Muscle layer of duodenum (tissue), 2 donors: Measurements from ENCODE around the gene FAM110C.

Source experiments
- H3K27ac ChIP-seq: one replicate; pipeline ENCODE4 v1.7.0; 2013; ENCODE audit warnings: mild to moderate bottlenecking, low read length
- H3K27me3 ChIP-seq: one replicate; pipeline ENCODE4 v1.7.0; 2013; ENCODE audit warnings: low read depth, mild to moderate bottlenecking, control low read depth, low read length
- H3K36me3 ChIP-seq, 2 donors: one replicate each; pipeline ENCODE4 v1.7.0; 2013; ENCODE audit warnings: low read length in 2 of 2, control low read depth in 1 of 2, mild to moderate bottlenecking in 1 of 2; ENCODE audit not compliant: insufficient read depth in 2 of 2, control insufficient read depth in 1 of 2
- H3K4me1 ChIP-seq, 2 donors: one replicate each; pipeline ENCODE4 v1.7.0; 2013; ENCODE audit warnings: low read length in 2 of 2, mild to moderate bottlenecking in 2 of 2, control low read depth in 1 of 2, moderate library complexity in 1 of 2; ENCODE audit not compliant: insufficient read depth in 2 of 2, control insufficient read depth in 1 of 2
- H3K4me3 ChIP-seq, 2 donors: one replicate each; pipeline ENCODE4 v1.7.0; 2013; ENCODE audit warnings: low read length in 2 of 2, low read depth in 1 of 2, mild to moderate bottlenecking in 1 of 2
- H3K9me3 ChIP-seq, 2 donors: one replicate each; pipeline ENCODE4 v1.7.0; 2013; ENCODE audit warnings: low read length in 2 of 2, control low read depth in 1 of 2, mild to moderate bottlenecking in 1 of 2; ENCODE audit not compliant: control insufficient read depth in 1 of 2
- donor health status: healthy.

FAM110C gene

DNA sequence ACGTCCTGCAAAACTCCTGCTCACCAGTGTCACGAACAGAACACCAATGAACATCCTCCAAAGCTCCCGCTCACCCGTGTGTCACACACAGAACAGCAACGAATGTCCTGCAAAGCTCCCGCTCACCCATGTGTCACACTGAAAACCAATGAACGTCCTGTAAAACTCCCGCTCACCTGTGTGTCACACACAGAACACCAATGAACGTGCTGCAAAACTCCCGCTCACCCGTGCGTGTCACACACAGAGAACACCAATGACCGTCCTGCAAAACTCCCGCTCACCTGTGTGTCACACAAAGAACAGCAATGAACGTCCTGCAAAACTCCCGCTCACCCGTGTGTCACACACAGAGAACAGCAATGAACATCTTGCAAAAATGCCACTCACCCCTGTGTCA is 20.5 kb upstream of the FAM110C start:
- no peaks in the 10 kb centered on the region for H3K36me3 ChIP-seq
- H3K27ac ChIP-seq = no peak overlapping the region
- H3K9me3 ChIP-seq = no peaks in the 10 kb centered on the region
- H3K4me1 ChIP-seq = no peaks in the 10 kb centered on the region
- H3K27me3 ChIP-seq = no peaks in the 10 kb centered on the region
- no peak overlapping the region for H3K4me3 ChIP-seq

GRCh38 chr2:65121-65520 is 18.8 kb upstream of the FAM110C start:
- no peaks in the 10 kb centered on the region for H3K4me1 ChIP-seq
- H3K4me3 ChIP-seq = no peak overlapping the region
- no peaks in the 10 kb centered on the region for H3K27me3 ChIP-seq
- H3K36me3 ChIP-seq = no peaks in the 10 kb centered on the region
- no peak overlapping the region for H3K27ac ChIP-seq
- peaks cover 0 to under 1% of the 10 kb centered on the region in 2 donors for H3K9me3 ChIP-seq

DNA sequence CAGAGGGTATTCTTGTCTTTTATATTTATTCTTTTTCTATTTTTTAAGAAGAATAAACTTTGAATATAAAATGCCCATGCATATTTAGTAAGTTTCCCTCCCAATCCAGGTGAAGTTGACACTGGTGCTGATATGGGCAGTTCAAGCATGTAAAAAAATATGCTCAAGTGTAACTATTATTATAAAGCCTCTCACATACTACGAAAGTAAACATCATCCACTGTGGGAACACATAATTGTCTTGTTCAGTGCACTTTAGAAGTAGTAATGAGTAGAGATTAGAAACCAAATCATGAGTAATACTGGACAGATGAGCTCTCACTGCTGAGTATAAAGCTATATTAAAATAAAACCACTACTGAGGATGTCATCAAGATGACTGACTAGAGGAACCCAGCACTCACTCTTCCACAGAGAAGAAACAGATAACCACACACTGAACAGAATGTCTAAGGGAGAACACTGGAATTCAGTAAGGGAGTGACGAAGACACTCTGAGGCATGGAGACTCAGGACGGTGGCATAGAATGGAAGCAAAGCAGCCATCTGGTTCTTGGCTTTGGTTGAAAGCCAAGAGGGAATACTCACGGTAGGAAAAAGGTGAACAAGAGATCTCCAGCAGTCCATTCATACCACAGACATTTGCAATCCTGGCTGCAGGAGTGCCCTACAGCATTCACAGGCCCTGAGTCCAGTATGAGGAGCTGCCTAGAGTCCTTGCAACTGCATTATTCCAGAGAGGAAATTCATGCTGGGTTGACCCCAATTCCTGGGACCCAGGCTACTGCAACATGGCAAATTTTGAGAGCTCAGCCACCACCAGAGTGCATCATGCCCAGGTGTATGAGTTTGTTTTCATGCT is 9.5 kb upstream of the FAM110C start:
- Histone ChIP-seq H3K4me3 (no peak overlapping the region), H3K36me3 (no peaks in the 10 kb centered on the region), H3K27ac (no peak overlapping the region), H3K27me3 (no peaks in the 10 kb centered on the region), H3K9me3 (peaks cover 0 to 31% of the 10 kb centered on the region in 2 donors), H3K4me1 (no peaks in the 10 kb centered on the region)

DNA sequence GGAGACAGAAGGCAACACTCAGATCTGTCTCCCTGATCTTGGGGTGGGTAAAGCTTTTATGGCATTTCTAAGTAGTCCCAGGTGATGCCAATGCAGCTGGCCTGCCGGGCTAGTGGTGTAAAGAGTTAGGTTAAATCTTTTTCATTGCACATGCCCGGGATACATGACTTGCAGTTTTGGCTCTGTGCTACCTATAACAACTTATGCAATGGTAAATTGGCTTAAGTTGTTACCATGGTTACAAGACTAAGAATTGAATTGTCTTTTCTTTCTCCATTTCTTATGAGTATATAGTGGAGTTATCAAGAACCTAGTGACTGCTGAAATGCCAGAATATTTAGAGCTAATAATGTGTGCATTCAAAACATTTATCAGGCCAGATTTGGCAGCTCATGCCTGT is 5.3 kb upstream of the FAM110C start:
- H3K27me3 ChIP-seq = peaks cover 8% of the 10 kb centered on the region

DNA sequence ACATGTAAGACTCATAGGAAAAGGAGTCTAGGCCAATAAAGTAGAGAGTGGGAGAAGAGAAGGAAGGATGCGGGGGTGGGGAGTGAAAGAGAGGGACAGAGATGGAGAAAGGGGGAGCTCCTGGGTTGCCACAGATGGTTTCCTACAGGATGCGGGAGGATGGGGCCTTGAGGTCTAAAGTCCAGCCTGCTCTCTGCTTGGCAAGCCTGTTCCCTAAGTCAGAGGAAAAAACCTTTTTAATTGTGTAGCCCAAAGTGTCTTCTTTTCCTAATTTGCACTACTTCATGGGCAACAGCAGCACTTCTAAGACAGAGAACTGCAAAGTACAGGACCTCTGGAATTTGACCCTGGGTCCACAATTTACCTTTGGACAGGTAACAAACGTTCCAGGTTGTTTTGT is 1.4 kb upstream of the FAM110C start:
- H3K27ac ChIP-seq = no peak overlapping the region
- H3K36me3 ChIP-seq = no peaks in the 10 kb centered on the region
- H3K4me1 ChIP-seq = peaks cover 0 to 25% of the 10 kb centered on the region in 2 donors
- peak overlapping the region in 1 of 2 donors; percentile 67 for H3K4me3 ChIP-seq
- no peaks in the 10 kb centered on the region for H3K9me3 ChIP-seq
- peaks cover 8% of the 10 kb centered on the region for H3K27me3 ChIP-seq

More for the DNA sequence above, 5.3 kb upstream of the FAM110C start:
- H3K4me3 ChIP-seq = no peak overlapping the region
- no peak overlapping the region for H3K27ac ChIP-seq
- H3K9me3 ChIP-seq = no peaks in the 10 kb centered on the region
- peaks cover 0 to 11% of the 10 kb centered on the region in 2 donors for H3K4me1 ChIP-seq
- H3K36me3 ChIP-seq = no peaks in the 10 kb centered on the region

DNA sequence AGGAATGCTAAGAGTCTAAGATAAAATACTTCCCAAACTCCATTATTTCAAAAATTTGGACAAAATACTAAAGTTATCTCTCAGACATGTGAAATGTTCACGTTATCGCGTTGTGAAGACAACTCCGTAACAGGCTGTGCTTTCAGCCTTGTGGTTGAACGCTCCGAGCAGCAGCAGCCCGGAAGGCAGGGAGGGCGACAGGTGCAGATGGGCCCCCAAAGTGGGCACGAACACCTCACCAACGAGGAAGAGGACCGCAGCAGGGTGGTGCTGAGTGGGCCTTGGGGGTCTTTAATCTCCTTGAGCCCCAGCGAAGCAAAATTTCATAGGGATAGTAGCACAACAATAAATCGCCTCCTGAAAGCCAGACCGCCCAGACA is 1.0 kb upstream of the FAM110C start:
- Histone ChIP-seq H3K36me3 (no peaks in the 10 kb centered on the region), H3K4me3 (peak overlapping the region; percentile 53 to 67), H3K4me1 (peaks cover 0 to 25% of the 10 kb centered on the region in 2 donors), H3K9me3 (no peaks in the 10 kb centered on the region), H3K27ac (no peak overlapping the region), H3K27me3 (peaks cover 8% of the 10 kb centered on the region)

DNA sequence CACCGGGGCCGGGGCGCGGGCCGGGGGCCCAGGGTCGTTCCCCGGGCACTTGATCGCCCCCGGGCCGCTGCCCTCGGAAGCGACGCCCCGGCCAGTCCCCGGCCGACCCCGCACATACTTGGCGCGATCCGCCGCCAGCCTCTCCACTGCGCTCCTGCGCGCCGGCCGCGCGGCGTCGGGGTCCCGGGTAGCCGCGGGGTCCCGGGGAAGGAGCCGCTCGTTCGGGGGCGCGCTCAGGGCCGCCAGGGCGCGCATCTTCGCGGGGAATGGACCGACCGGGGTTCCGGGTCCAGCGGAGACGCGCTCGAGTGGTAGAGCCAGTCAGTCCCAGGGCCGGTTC is 204 bp downstream of the FAM110C start:
- Histone ChIP-seq H3K27me3 (peaks cover 8% of the 10 kb centered on the region), H3K4me3 (peak overlapping the region in 1 of 2 donors; percentile 67), H3K9me3 (no peaks in the 10 kb centered on the region), H3K36me3 (no peaks in the 10 kb centered on the region), H3K4me1 (peaks cover 0 to 25% of the 10 kb centered on the region in 2 donors), H3K27ac (no peak overlapping the region)

- Histone ChIP-seq H3K9me3 (no peaks in the 10 kb centered on the region), H3K27ac (peak overlapping the region; percentile 49), H3K27me3 (peaks cover 8% of the 10 kb centered on the region), H3K36me3 (no peaks in the 10 kb centered on the region), H3K4me1 (peaks cover 0 to 25% of the 10 kb centered on the region in 2 donors), H3K4me3 (peak overlapping the region; percentile 44 to 67)
Observed at GRCh38 chr2:45342-46130, 769 bp downstream of the FAM110C start.

DNA sequence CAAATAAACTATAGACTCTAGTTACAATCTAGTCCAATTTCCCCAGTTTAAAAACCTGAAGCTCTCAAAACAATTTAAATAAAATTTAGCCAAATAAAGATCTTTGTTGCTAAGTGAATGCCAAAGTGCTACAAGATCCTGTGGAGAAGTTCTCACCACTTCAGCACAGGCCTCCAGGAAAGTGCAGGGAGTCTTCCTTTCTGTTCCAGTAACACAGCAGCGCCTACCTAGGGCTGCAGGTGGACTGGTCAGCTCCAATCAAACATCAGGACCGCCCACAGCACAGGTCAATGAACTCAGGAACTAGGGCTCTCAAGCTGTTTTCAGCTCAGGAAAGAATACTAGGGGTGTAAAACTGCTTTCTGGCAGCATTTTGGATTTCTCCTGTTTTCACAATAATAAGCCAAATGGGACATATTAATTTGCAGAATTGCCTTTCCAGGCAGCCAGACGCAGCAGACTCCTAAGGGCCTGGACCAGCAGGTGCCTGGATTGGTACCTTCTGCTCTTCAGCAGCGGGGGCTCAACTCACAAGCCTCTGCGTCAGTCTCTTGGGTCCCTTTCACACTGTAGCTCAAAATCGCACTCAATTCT is 1.5 kb downstream of the FAM110C start:
- Histone ChIP-seq H3K27me3 (peaks cover 8% of the 10 kb centered on the region), H3K9me3 (no peaks in the 10 kb centered on the region), H3K36me3 (no peaks in the 10 kb centered on the region), H3K4me3 (peak overlapping the region; percentile 44 to 67), H3K27ac (peak overlapping the region; percentile 49), H3K4me1 (peaks cover 0 to 25% of the 10 kb centered on the region in 2 donors)

GRCh38 chr2:42788-43187 is 3.5 kb downstream of the FAM110C start:
- Histone ChIP-seq H3K27ac (no peak overlapping the region), H3K9me3 (no peaks in the 10 kb centered on the region), H3K4me3 (no peak overlapping the region), H3K4me1 (peaks cover 0 to 25% of the 10 kb centered on the region in 2 donors), H3K27me3 (peaks cover 8% of the 10 kb centered on the region), H3K36me3 (no peaks in the 10 kb centered on the region)

- Histone ChIP-seq H3K36me3 (no peaks in the 10 kb centered on the region), H3K9me3 (no peaks in the 10 kb centered on the region), H3K4me3 (no peak overlapping the region), H3K27ac (no peak overlapping the region), H3K27me3 (no peaks in the 10 kb centered on the region), H3K4me1 (peaks cover 0 to 3% of the 10 kb centered on the region in 2 donors)
Observed at GRCh38 chr2:40465-40864, 5.8 kb downstream of the FAM110C start.
